Panc1 (cell line): ENCODE results near the gene ZC3H7B. TPM values are rescaled to one million over a fixed set of nuclear protein-coding genes. Genes with fewer than 3 reads are reported as not detected.

ENCODE experiments used
- ATAC-seq: fragments of 200-7000 bp; cut with Tn5 transposase; 2 replicates; pipeline ENCODE4 v1.9.1; 2020; ENCODE audit warnings: mild to moderate bottlenecking, moderate library complexity
- BruUV-seq: library from RNA; stranded (reverse); fragments of 400-500 nt; replicated peaks from 2 replicates; lab custom pipeline; 2021; lab: Mats Ljungman, UMichigan
- CTCF ChIA-PET: fragments of 300-600 bp; sonication (Branson Sonifier 250); formaldehyde crosslinking; loops from one replicate; lab custom pipeline; 2022; ENCODE audit warnings: antibody characterized with exemption; lab: Charles Lee
- POLR2A ChIA-PET: fragments of 300-600 bp; sonication (Branson Sonifier 250); formaldehyde crosslinking; loops from one replicate; lab custom pipeline; 2022; ENCODE audit warnings: antibody characterized with exemption; lab: Charles Lee
- DNase-seq: peaks from one replicate; pipeline ENCODE4 v3.0.0-alpha.2; 2010; ENCODE audit warnings: low read depth, low spot score
- H3K27ac ChIP-seq: 2 replicates; pipeline ENCODE4 v1.5.1; 2011; ENCODE audit warnings: mild to moderate bottlenecking, low read length, inconsistent platforms
- H3K27me3 ChIP-seq: fragments of 200-500 bp; sonication (Bioruptor generic); 2 replicates; pipeline ENCODE4 v1.6.0; 2014; ENCODE audit warnings: low read length, inconsistent platforms; ENCODE audit not compliant: control insufficient read depth, insufficient read depth
- H3K36me3 ChIP-seq: fragments of 200-500 bp; sonication (Bioruptor generic); 2 replicates; pipeline ENCODE4 v1.5.1; 2014; ENCODE audit warnings: inconsistent platforms, mild to moderate bottlenecking, low read length, moderate library complexity; ENCODE audit not compliant: control insufficient read depth, insufficient read depth
- H3K4me1 ChIP-seq: 2 replicates; pipeline ENCODE4 v1.5.1; 2011; ENCODE audit warnings: inconsistent platforms, mild to moderate bottlenecking, low read length, moderate library complexity; ENCODE audit not compliant: control insufficient read depth, insufficient read depth
- H3K4me3 ChIP-seq, 2 experiments: 2 replicates each; pipeline ENCODE4 v1.5.1; 2011 to 2012; ENCODE audit warnings: low read depth in 2 of 2, low read length in 2 of 2, mild to moderate bottlenecking in 2 of 2, inconsistent platforms in 1 of 2, moderate library complexity in 1 of 2
- H3K9me3 ChIP-seq: fragments of 200-500 bp; sonication (Bioruptor generic); 2 replicates; pipeline ENCODE4 v1.5.1; 2014; ENCODE audit warnings: low read depth, mild to moderate bottlenecking, inconsistent platforms, low read length, moderate library complexity; ENCODE audit not compliant: control insufficient read depth, insufficient read depth
- CTCF ChIP-seq: fragments of 450-650 bp; IDR thresholded peaks from 2 replicates; pipeline ENCODE4 v1.5.1; 2017; ENCODE audit warnings: mild to moderate bottlenecking
- POLR2AphosphoS5 ChIP-seq: IDR thresholded peaks from 2 replicates; pipeline ENCODE4 v1.6.1; 2012; ENCODE audit warnings: mild to moderate bottlenecking, low read depth, low read length, moderate library complexity
- REST ChIP-seq, 2 experiments: IDR thresholded peaks; 2 replicates each; pipeline ENCODE4 v1.6.1; 2011 to 2012; ENCODE audit warnings: low read depth in 2 of 2, control low read depth in 1 of 2, low read length in 1 of 2, mild to moderate bottlenecking in 1 of 2, moderate library complexity in 1 of 2; ENCODE audit not compliant: insufficient read depth in 1 of 2
- SIN3A ChIP-seq: IDR thresholded peaks from 2 replicates; pipeline ENCODE4 v1.6.1; 2012; ENCODE audit warnings: low read depth, mild to moderate bottlenecking, low read length, moderate library complexity, borderline replicate concordance; ENCODE audit not compliant: insufficient read depth
- TCF7L2 ChIP-seq: IDR thresholded peaks from 2 replicates; pipeline ENCODE4 v1.6.1; 2011; ENCODE audit warnings: mild to moderate bottlenecking, low read depth, low read length, inconsistent platforms
- in situ Hi-C: cut with HindIII; loops from 2 replicates; pipeline ENCODE4 v1.10.0; 2016; ENCODE audit warnings: low sequenced_read_pairs, low pct_unique_long_range_greater_than_20kb
- intact Hi-C: fragments of 100-400 bp; cut with micrococcal nuclease; formaldehyde crosslinking; loops from one replicate; pipeline ENCODE4 v1.10.0; 2022; ENCODE audit not compliant: unreplicated experiment
- total RNA-seq: library from RNA; stranded (reverse); gene quantifications from one replicate; pipeline ENCODE4 v1.2.1, GENCODE V29; 2021; ENCODE audit not compliant: unreplicated experiment

ZC3H7B gene
- total RNA-seq, 1 experiment from 2014 or later = 62.0 TPM

- Histone ChIP-seq H3K36me3 (peaks cover 9% of the 10 kb centered on the region), H3K4me1 (peaks cover 41% of the 10 kb centered on the region), H3K27me3 (no peaks in the 10 kb centered on the region), H3K27ac (peak overlapping the region; percentile 95), H3K4me3 (peak overlapping the region; percentile 68 to 77), H3K9me3 (no peaks in the 10 kb centered on the region)
- intact Hi-C loops = no loop called here
- ATAC-seq (no peak), DNase-seq (no peak)
- TSS peak; percentile 96 for BruUV-seq
- CTCF ChIA-PET = no interaction called here
- POLR2A ChIA-PET = interaction anchor here (0.6 kb wide), 1 partner anchor 42 kb away, joined by 8 read pairs; no protein-coding TSS in a partner anchor
- in situ Hi-C loops = no loop called here
- no peak for TF ChIP-seq CTCF
- no peak for TF ChIP-seq REST (IDR thresholded peaks at IDR 0.05; ENCODE audit: insufficient read depth in 1 of 2, low read depth in 2 of 2, low read length in 1 of 2)
- no peak for TF ChIP-seq TCF7L2
- TF ChIP-seq SIN3A = no peak
- no peak for TF ChIP-seq POLR2AphosphoS5
These were observed 14.7 kb upstream of the ZC3H7B start for GRCh38 chr22:41286639-41287091.

- peak overlapping the region; percentile 8 to 40; a peak in 3 of 4 replicates for H3K4me3 ChIP-seq
- H3K27ac ChIP-seq = peak overlapping the region; percentile 95
- ChIA-PET POLR2A (interaction anchor here (0.5 to 0.7 kb wide), 4 partner anchors 8 to 202 kb away, joined by 4 to 8 read pairs (median 6); partner anchors contain the start of gene ZC3H7B), CTCF (interaction anchor here (0.7 kb wide), 2 partner anchors 38 to 96 kb away, joined by 6 to 8 read pairs; no protein-coding TSS in a partner anchor)
- H3K4me1 ChIP-seq = peaks cover 40% of the 10 kb centered on the region
- ATAC-seq (peak; percentile 61), DNase-seq (peak; percentile 83)
- intact Hi-C loops = no loop called here
- H3K36me3 ChIP-seq = peaks cover 5% of the 10 kb centered on the region; the same call in 1 of the 2 replicates
- no peaks in the 10 kb centered on the region for H3K27me3 ChIP-seq
- TF ChIP-seq SIN3A (no peak), POLR2AphosphoS5 (peak; percentile 59)
- no TSS peak for BruUV-seq
- no peaks in the 10 kb centered on the region for H3K9me3 ChIP-seq
- in situ Hi-C loops = no loop called here
These were observed 12.9 kb upstream of the ZC3H7B start for GRCh38 chr22:41288245-41288946.

GRCh38 chr22:41289671-41290070 is 11.7 kb upstream of the ZC3H7B start:
- H3K36me3 ChIP-seq = peaks cover 5% of the 10 kb centered on the region; the same call in 1 of the 2 replicates
- H3K4me1 ChIP-seq = peaks cover 38% of the 10 kb centered on the region
- H3K27me3 ChIP-seq = no peaks in the 10 kb centered on the region
- peak overlapping the region; percentile 95 for H3K27ac ChIP-seq
- DNase-seq (no peak), ATAC-seq (no peak)
- TF ChIP-seq POLR2AphosphoS5 = no peak
- no peak for TF ChIP-seq SIN3A
- TF ChIP-seq REST (IDR thresholded peaks at IDR 0.05; ENCODE audit: insufficient read depth in 1 of 2, low read depth in 2 of 2, low read length in 1 of 2) = no peak
- TF ChIP-seq CTCF = no peak
- no peak for TF ChIP-seq TCF7L2
- in situ Hi-C loops (no loop called here), intact Hi-C loops (no loop called here)
- H3K4me3 ChIP-seq = no peak overlapping the region
- H3K9me3 ChIP-seq = no peaks in the 10 kb centered on the region
- ChIA-PET CTCF (no interaction called here), POLR2A (no interaction called here)
- BruUV-seq = no TSS peak
